ENCODE measurements around the gene G2E3.
"Not testable (repeated sequence)": the region's sequence is repeated elsewhere in the genome, so short reads cannot be mapped to it uniquely, and the experiment has no call there.

Gene G2E3

DNA sequence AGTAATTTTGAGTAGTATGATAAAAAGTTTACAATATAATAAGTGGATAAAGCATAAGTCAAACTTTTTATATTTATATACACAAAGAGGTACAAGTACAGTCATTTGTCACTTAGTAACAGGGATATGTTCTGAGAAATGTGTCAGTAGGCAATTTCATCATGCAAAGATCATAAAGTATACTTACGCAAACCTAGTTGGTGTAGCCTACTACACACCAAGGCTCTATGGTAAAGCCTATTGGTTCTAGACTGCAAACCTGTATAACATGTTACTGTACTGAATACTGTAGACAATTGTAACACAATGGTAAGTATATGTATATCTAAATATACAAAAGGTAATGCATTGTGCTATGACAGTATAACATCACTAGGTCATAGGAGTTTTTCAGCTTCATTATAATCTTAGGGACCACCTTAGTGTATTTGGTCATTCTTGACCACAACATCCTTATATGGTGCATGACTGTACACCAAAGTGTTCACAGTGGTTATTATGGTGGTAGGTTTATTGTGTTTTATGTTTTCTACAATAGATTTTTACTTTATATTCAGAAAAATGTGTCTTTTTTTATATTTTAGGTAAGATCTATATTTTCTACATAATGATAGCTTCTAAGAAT is 48.3 kb downstream of the G2E3 start:
- DNase-seq: peak; percentile 30

DNA sequence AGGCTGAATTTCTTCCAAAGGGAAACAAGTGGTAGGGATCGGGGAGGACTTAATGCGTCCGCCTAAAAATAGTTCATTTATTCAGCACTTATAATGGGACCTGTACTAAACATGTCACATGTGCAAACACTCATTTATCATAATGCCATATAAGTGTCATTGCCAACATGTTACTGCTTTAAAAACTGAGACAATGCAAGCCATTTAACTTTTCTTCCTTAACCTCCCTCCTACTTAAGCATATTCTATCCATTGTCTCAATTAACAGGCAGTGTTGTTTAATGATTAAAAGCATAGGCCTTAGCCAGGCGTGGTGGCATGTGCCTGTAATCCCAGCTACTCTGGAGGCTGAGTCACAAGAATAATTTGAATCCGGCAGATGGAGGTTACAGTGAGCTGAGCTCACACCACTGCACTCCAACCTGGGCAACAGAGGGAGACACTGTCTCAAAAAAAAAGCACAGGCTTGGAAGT is 49.6 kb downstream of the G2E3 start:
- DNase-seq: no peak

DNA sequence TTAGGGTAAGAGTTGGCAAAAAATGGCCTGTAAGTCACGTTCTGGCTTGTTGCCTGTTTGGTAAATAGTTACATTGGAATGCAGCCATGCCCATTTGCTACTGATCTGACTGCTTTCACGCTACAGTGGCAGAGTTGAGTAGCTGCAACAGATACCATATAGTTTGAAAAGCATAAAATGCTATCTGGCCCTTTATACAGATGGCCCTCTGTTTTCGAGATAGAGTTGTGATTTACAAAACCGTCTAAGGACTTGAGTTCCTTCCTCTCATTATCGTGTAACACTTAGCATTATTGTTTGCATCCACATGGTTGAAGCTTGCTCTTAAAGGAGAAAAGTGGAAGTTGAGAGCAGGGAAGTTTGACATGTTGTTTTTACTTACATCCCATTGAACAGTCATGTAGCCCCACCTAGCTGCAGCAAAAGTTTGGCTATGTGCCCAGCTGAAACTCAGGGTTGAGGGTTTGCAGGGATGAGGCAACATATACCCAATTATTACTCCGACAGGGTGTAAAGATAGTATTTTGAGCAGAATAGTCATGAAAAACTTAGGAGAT is 51.9 kb downstream of the G2E3 start:
- DNase-seq: peak; percentile 91

DNA sequence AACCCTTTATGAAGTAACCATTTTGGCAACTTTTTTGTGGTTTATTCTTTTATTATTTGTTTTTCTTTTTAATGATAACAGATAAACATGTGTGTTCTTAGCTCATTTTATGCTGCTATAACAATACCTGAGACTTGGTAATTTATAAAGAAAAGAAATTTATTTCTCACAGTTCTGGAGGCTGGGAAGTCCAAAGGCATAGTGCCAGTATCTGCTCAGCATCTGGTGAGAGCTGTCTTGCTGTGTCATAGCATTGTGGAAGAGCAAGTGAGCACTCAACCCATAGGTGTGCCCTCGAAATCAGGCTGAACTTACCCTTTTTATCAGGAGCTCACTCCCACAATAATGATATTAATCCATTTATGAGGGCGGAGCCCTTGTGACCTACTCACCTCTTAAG is 55.2 kb downstream of the G2E3 start:
- no peak for DNase-seq

DNA sequence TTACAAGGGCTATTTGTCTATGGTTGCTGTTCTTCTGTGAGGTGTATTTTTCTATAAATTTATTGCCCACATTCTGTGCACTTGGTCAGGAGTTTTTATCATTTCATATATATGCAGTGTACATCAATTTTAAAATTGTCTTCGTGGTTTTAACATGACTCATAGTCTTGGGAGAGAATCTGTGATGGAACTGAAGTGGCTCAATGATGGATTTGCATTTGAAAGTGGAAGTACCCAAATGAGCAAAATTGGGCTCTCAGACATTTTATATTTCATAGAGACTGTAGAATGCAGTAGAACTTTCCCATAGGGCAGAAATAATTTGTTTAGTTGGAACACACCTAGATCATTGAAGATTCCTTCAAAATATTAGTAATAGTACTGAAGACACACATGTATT is 61.2 kb downstream of the G2E3 start:
- DNase-seq: peak; percentile 43

DNA sequence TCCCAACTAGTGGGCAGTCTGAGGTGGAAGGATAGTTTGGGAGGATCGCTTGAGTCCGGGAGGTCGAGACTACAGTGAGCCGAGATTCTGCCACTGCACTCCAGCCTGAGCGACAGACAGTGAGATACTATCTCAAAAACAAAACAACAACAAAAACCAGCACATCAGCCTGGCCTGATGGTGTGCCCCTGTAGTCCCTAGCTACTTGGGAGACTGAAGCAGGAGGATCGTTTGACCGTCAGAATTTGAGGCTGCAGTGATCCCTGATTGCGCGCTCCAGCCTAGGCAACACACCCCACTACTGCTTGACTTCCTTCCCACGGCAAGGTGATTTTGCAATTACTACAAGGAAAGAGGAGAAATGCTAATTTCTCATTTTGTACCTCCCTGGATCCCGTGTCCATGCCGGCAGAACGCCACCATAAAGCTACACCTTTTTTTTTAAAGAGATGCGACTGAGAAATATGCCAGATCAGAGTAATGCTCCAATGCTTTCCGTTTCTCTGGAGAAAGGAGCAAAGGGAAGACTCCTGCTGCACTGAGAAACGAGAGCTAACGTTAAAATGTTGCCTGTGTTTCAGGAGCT is 62.5 kb downstream of the G2E3 start:
- DNase-seq: peak; percentile 64

DNA sequence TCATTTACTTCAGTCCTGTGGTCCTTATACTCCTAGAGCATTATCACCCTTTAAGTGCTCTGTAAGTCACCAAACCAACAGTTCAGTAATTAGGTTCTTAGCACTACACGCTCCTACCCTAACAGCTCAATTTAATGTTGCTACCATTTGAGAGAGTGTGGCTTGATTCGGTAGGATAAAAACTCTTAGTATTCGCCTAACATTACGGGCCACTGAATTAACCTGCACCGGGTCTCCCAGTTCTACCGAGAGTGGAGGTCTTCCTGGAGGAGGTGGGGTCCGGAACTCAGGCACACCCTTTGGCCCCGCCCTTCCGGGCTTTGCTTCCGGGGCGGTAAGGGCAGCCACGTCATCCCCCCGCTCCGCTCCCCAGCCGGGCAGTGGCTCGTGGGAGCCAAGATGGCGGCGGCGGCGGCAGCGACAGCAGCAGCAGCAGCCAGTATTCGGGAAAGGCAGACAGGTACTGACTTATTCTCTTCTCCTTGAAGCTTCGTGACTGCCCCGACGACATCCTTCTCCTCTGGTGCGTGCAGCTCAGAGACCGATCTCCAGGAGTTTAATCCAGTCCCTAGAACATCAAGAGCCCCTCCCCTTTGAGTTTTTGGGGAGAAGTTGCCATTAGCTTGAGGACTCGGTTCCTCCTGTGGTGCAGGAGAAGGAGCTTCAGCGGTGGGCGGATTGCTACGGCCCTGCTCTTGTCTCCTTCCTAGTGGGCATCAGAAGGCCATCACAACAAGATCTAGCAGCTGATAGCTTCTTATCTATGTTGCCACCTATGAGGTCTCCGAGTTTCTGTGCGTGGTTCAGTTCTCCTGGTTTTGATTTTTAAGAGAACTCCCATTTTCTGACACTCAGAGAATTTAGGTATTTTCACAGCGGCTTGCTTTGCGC is 63.2 kb downstream of the G2E3 start, which contains the start of gene SCFD1:
SCFD1 (plus strand) TSS at position 380 of the 891 bp plus-strand sequence; CDS start at position 400, 20 bp downstream.
- DNase-seq: peak; percentile 96

DNA sequence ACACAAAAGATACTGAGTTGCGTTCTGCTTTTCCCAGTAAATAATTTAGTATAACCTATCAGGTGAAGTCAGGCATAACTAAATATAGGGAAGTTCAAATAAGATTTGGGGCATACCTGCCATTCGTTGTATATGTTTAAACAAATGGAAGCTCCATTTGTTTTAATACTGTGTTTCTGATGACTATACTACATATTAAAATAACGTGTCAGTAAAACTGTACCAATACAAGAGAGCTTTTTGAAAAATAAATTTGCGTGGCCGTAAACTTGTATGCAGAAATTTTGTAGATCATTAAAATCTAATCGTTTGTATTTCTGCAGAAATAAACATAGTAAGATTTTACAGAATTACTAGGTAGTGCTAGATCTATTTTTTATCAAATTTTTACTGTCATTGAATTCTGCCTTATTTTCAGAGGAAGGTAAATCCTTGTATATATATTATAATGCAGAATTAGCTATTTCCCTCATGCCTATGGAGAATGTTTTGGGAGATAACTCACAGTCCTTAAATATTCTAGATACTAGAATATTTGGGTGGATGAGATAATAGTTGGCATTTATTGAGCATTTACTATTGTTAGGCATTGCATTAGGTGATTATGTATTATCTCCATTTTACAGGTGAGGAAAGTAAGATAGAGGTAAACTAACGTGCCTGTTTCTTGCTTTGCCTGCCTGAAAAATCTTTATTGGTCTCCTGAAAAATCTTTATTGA is 64.6 kb downstream of the G2E3 start:
- DNase-seq: no peak

DNA sequence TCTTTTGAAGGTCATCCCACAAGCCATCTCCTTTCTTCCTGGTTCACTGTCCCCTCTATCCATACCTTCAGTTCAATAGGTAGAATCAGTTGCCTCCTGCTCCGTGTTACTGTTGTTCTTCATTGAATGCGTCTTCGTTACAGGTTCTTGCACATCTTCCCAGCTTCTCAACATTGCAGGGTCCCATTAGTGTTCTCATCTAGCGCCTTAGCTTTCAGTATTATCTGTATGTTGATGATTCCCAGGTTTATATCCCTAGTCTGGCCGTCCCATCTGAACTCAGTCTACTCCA is 65.1 kb downstream of the G2E3 start:
- DNase-seq: no peak

DNA sequence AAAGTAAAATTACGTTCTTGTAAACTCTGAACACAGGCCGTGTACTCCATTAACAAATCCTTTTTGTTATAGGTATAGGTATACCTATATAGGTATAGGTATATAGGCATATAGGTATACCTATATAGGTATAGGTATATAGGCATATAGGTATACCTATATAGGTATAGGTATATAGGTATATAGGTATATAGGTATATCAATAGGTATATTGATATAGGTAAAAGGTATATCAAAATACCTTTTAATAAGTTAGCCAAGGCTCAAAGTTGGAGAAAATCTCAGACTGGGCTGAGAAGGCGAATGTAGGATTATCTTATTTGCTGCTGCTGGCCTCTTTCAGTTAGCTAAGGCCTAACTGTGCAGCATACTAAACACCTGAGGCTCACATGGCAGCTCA is 66.6 kb downstream of the G2E3 start:
- no peak for DNase-seq

DNA sequence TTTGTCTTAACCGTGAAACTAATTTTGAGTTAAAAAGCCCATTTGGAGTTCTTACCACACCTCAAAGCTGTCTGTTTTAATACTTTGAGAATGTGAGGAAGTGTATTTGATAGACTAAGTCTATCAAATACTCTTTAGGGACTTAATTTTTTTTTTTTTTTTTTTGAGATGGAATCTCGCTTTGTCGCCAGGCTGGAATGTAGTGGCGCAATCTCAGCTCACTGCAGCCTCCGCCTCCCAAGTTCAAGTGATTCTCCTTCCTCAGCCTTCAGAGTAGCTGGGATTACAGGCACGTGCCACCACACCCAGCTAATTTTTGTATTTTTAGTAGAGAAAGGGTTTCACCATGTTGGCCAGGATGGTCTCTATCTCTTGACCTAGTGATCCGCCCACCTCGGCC is 70.5 kb downstream of the G2E3 start:
- DNase-seq: not testable (repeated sequence)

DNA sequence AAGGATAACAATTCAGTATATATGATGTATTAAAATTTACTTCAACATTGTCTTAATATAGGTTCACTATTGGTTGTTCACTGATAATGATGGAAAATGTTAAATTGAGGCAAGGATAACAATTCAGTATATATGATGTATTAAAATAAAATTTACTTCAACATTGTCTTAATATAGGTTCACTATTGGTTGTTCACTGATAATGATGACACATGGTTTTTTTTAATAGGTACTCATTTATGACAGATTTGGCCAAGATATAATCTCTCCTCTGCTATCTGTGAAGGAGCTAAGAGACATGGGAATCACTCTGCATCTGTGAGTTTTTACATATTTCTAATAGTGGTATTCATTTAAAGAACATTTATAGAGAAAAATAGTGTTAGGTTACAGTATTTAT is 71.3 kb downstream of the G2E3 start:
- no peak for DNase-seq

DNA sequence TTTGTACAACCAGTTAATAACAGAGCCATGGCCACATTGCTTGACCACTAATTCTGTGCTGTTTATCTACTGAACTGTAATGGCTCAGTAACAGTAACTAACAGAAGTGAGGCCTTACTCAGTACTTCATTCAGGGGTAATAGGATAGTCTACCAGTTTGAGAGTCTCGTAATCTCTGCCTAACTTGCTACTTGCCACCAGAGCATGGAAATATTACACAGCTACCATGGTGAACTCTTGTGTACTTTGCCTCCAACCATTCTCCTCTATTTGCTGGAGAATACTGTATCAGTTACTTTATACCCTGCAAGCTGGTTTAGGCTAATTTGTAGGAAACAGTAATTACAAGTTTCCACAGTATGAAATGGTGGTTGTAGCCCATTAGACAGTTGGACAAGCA is 73.8 kb downstream of the G2E3 start:
- no peak for DNase-seq

DNA sequence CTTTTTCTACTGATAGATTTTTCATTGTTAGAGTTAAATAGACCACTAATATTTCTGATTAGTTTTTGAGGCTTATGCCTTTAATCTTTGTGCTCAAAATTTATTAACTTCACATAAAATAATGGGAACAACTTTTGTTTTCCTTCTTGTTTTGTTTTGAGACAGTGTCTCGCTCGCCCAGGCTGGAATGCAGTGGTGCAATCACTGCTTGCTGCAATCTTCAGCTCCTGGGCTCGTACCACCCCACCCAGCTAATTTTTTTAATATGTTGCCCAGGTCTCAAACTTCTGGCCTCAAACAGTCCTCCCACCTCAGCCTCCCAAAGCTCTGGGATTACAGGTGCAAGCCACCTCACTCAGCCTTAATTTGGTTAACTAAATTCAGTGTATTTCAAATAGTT is 80.0 kb downstream of the G2E3 start:
- DNase-seq: no peak

DNA sequence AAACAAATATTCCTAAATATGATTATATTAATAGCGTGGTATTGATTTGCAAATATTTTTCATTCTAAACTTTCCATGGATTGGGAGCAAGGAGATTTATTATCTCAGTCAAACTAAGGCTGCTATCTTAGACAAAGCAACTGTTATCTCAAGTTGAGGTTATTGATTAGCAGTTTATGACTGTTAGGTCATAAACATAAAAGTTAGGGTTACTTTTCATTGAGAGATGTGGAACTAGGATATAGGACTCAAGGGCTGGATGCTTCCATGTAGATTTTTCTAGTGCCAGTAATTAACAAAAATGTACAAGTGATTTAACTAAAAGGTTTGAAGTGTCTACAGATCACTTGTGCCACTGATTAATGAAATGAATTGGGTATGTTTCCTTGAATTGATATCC is 82.2 kb downstream of the G2E3 start:
- DNase-seq: no peak

DNA sequence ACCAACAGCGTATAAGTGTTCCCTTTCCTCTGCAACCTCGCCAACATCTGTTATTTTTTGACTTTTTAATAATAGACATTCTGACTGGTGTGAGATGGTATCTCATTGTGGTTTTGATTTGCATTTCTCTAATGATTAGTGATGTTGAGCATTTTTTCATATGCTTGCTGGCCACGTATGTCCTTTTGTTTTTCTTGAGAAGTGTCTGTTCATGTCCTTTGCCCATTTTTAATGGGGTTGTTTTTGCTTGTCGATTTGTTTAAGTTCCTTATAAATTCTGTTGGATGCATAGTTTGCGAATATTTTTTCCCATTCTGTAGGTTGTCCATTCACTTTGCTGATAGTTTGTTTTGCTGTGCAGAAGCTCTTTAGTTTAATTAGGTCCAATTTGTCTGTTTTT is 85.5 kb downstream of the G2E3 start:
- not testable (repeated sequence) for DNase-seq

DNA sequence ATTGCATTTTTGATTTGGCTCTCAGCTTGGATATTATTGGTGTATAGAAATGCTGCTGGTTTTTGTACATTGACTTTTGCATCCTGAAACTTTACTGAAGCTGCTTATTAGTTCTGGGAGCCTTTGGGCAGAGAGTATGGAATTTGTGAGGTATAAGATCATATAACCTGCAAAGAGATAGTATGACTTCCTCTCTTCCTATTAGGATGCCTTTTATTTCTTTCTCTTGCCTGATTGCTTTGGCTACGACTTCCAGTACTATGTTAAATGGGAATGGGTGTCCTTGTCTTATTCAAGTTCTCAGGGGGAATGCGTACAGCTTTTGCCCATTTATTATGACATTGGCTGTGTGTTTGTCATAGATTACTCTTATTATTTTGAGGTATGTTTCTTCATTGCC is 86.6 kb downstream of the G2E3 start:
- DNase-seq: no peak

DNA sequence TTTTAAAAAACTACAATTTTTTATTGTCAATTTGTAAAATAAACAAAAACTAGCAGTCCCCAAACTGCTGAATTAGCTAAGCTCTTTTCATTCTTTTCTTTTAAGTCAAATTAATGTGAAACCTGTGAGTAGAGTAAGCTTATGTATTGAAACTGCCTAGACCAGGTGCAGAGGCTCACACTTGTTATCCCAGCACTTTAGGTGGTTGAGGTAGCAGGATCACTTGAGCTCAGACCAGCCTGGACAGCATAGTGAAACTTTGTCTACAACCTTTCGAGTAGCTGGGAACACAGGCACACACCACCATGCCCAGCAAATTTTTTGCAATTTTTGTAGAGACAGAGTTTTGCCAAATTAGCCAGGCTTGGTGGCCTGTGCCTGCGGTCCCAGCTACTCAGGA is 89.5 kb downstream of the G2E3 start:
- no peak for DNase-seq

DNA sequence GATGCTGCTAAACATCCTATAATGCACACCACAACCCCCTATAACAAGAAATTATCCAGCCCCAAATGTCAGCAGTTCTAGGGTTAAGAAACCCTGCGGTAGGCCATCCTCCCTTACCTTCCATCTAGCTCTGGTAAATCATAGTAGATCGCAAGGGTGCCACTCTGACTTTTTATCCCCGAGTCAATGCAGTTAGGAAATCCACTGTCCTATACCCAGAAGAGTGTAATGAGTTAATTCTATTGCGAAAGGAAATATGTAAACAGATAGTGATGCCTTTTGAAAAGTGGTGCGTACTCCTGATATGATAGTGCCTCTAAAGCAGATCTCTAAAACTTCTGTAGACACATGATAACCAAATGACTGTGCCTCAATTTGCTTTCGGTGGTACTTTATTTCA is 93.0 kb downstream of the G2E3 start:
- no peak for DNase-seq

DNA sequence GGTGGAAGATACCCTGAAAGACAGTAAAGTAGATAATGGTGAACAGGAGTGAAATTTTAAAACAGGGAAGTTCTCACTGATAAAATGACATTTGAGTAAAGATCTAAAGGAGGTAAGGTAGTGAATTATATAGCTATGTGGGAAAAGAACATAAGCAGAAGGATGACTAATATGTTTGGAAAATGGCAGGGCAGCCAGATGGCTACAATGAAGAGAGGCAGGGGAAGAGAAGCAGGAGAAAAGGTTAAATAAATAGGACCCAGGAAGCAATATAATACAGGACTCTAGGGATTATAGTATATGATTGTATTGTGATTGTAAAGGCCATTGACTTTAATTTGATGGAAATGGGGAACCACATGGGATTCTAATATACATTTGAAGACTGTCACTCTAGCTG is 96.2 kb downstream of the G2E3 start:
- no peak for DNase-seq

DNA sequence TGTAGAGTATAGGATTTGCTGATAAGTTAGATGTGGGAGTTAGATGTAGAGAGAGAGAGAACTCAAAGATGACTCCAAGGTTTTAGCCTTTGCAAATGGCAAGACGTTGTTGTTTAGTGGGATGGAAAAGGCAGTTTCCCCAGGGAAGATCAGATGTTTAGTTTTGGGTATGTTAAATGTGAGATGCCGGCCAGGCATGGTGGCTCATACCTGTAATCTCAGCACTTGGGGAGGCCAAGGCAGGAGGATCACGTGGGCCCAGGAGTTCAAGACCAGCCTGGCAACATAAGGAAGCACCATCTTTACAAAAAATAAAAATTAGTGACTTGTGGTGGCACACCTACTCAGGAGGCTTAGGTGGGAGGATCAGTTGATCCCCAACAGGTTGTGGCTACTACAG is 96.7 kb downstream of the G2E3 start:
- no peak for DNase-seq

DNA sequence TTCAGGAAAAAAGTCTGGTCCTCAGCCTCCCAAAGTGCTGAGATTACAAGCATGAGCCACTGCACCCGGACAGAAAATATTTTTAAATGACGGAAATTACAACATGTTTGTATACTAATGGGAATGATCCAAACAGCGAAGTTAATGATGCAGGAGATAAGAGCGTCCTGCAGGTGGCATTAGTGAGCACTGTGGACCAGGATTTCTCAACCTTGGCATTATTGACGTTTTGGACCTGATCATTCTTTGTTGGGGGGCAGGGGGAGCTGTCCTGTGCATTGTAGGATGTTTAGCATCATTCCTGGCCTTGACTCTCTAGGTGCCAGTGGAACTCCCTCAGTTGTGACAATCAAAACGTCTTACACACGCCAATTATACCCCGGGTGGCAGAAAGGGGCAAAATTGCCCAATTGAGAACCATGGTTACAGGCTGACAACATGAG is 97.3 kb downstream of the G2E3 start:
- peak; percentile 36 for DNase-seq

DNA sequence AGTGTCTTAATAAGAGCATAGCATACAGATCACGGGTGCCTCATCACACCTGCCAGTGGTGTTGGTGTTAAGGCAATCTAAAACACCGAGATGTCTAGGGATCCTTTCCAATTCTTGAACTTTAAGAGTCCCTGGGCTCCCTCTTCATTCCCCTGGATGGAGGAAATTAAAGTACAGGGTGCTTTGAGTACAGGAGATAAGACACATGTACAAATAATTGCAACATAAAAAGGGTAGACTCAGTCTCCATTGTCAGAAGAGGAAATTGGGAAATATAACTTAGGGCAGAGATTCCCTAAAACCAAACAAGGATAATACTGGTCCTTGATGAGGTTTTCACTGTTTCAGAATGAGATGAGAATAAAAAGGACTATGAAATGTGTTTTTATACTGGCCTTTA is 98.1 kb downstream of the G2E3 start:
- DNase-seq: no peak

Data from OCI-M1 (cell line).